Stomach (tissue), 4 donors: ENCODE results near the gene CALN1.

Experiments used
- POLR2A ChIP-seq, 4 donors: fragments of 450-650 bp; IDR thresholded peaks; one replicate each; pipeline ENCODE4 v1.6.1; 2016; ENCODE audit warnings: antibody characterized with exemption in 4 of 4, control low read depth in 2 of 4, mild to moderate bottlenecking in 1 of 4, moderate library complexity in 1 of 4
- POLR2AphosphoS5 ChIP-seq, 3 donors: sonication (generic); formaldehyde crosslinking; IDR thresholded peaks; one replicate each; pipeline ENCODE4 v1.6.1; 2016; ENCODE audit warnings: antibody characterized with exemption in 3 of 3
- TF ChIP-seq, protein P1 (sequence below), 7 experiments: fragments of 450-650 bp in 4 of 7; fragments of 200-600 bp in 3 of 7; sonication (generic) in 3 of 7; IDR thresholded peaks; one replicate each; pipeline ENCODE4 v1.5.1; 2016 to 2019; ENCODE audit warnings: antibody characterized with exemption in 7 of 7, control low read depth in 2 of 7, mild to moderate bottlenecking in 1 of 7

DNA sequence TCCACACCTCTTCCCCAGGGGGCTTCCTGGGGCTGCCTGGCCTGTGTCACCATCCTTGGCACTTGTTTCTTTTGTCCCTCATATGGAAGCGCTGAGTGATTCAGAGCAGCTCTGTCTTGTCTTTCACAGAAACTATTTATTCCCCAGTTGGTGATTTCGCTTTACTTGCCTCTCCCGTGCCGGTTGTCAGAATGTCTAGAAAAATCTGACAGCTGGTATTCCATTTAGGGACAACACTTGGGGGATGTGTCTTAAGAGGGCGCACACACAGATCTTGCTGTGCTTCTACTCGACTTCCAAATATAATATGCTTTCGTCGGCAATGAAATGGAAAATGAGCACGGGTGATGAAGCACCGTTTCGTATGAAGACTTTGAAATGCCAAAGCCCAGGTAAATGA, 611.8 kb downstream of the CALN1 start:
- no peak for TF ChIP-seq POLR2A (IDR thresholded peaks at IDR 0.05)
- no peak for TF ChIP-seq POLR2AphosphoS5 (IDR thresholded peaks at IDR 0.05)
- TF ChIP-seq, protein P1, sequence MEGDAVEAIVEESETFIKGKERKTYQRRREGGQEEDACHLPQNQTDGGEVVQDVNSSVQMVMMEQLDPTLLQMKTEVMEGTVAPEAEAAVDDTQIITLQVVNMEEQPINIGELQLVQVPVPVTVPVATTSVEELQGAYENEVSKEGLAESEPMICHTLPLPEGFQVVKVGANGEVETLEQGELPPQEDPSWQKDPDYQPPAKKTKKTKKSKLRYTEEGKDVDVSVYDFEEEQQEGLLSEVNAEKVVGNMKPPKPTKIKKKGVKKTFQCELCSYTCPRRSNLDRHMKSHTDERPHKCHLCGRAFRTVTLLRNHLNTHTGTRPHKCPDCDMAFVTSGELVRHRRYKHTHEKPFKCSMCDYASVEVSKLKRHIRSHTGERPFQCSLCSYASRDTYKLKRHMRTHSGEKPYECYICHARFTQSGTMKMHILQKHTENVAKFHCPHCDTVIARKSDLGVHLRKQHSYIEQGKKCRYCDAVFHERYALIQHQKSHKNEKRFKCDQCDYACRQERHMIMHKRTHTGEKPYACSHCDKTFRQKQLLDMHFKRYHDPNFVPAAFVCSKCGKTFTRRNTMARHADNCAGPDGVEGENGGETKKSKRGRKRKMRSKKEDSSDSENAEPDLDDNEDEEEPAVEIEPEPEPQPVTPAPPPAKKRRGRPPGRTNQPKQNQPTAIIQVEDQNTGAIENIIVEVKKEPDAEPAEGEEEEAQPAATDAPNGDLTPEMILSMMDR (IDR thresholded peaks at IDR 0.05): no peak
